Osteoblast (primary cell): ENCODE measurements around the gene TIGD2. TPM values are rescaled to one million over a fixed set of nuclear protein-coding genes. Genes with fewer than 3 reads are reported as not detected.
"Not testable (repeated sequence)": the region's sequence is repeated elsewhere in the genome, so short reads cannot be mapped to it uniquely, and the experiment has no call there.

ENCODE experiments used
- DNase-seq: peaks from one replicate; pipeline ENCODE4 v3.0.0; 2011; ENCODE audit warnings: low spot score, mixed read lengths; ENCODE audit not compliant: insufficient read length; ENCODE audit errors: missing footprints
- H2AFZ ChIP-seq: 2 replicates; pipeline ENCODE4 v1.6.0; 2011; ENCODE audit warnings: mild to moderate bottlenecking, low read length
- H3K27ac ChIP-seq: 2 replicates; pipeline ENCODE4 v1.5.1; 2011; ENCODE audit warnings: mild to moderate bottlenecking, low read depth, low read length, moderate library complexity
- H3K27me3 ChIP-seq: 2 replicates; pipeline ENCODE4 v1.6.0; 2012; ENCODE audit warnings: mild to moderate bottlenecking, control low read depth, inconsistent platforms, low read length, moderate library complexity; ENCODE audit not compliant: insufficient read depth
- H3K36me3 ChIP-seq: 2 replicates; pipeline ENCODE4 v1.5.1; 2011; ENCODE audit warnings: mild to moderate bottlenecking, low read length, control low read depth, moderate library complexity; ENCODE audit not compliant: insufficient read depth
- H3K4me1 ChIP-seq: 2 replicates; pipeline ENCODE4 v1.5.1; 2011; ENCODE audit warnings: mild to moderate bottlenecking, low read length, control low read depth, moderate library complexity; ENCODE audit not compliant: insufficient read depth
- H3K4me2 ChIP-seq: 2 replicates; pipeline ENCODE4 v1.6.0; 2011; ENCODE audit warnings: mild to moderate bottlenecking, low read length; ENCODE audit not compliant: insufficient read depth
- H3K4me3 ChIP-seq: fragments of 200-600 bp; sonication (generic); 3 replicates; pipeline ENCODE4 v1.5.1; 2012; ENCODE audit warnings: mild to moderate bottlenecking, low read length, inconsistent platforms; ENCODE audit not compliant: insufficient read depth
- H3K79me2 ChIP-seq: 2 replicates; pipeline ENCODE4 v1.6.0; 2012; ENCODE audit warnings: mild to moderate bottlenecking, low read length, control low read depth, inconsistent platforms; ENCODE audit not compliant: insufficient read depth
- H3K9me3 ChIP-seq: 2 replicates; pipeline ENCODE4 v1.5.1; 2011; ENCODE audit warnings: low read depth, low read length, control low read depth
- H4K20me1 ChIP-seq: 2 replicates; pipeline ENCODE4 v1.6.0; 2012; ENCODE audit warnings: mild to moderate bottlenecking, low read length, control low read depth; ENCODE audit not compliant: insufficient read depth
- CTCF ChIP-seq: IDR thresholded peaks from 2 replicates; pipeline ENCODE4 v1.5.1; 2011; ENCODE audit warnings: mild to moderate bottlenecking, low read depth, low read length, moderate library complexity; ENCODE audit errors: extremely low read depth
- total RNA-seq: library from RNA; depleted of rRNA; stranded (reverse); fragments of >200 nt; gene quantifications from 2 replicates; pipeline ENCODE4 v1.2.3, GENCODE V29; 2012

Gene TIGD2
- total RNA-seq, 1 donor = 18.1 TPM

- TF ChIP-seq CTCF = no peak
- Histone ChIP-seq H3K9me3 (peaks cover 2% of the 10 kb centered on the region), H3K79me2 (no peaks in the 10 kb centered on the region), H3K27me3 (peaks cover 3% of the 10 kb centered on the region), H3K4me2 (no peak overlapping the region), H3K4me1 (no peaks in the 10 kb centered on the region), H2AFZ (no peak overlapping the region), H3K36me3 (no peaks in the 10 kb centered on the region), H3K27ac (no peak overlapping the region), H3K4me3 (no peak overlapping the region), H4K20me1 (no peaks in the 10 kb centered on the region)
- DNase-seq = no peak
These were observed 31.6 kb downstream of the TIGD2 start for GRCh38 chr4:89142691-89143669.

GRCh38 chr4:89144652-89145051 is 33.3 kb downstream of the TIGD2 start:
- not testable (repeated sequence) for H3K36me3 ChIP-seq, DNase-seq, H3K4me2 ChIP-seq, H3K4me3 ChIP-seq, H3K79me2 ChIP-seq, H3K4me1 ChIP-seq, H4K20me1 ChIP-seq, H3K27ac ChIP-seq, H2AFZ ChIP-seq, H3K9me3 ChIP-seq, H3K27me3 ChIP-seq

GRCh38 chr4:89146196-89146595 is 34.9 kb downstream of the TIGD2 start:
- Histone ChIP-seq H3K4me2 (no peak overlapping the region), H4K20me1 (no peaks in the 10 kb centered on the region), H3K36me3 (no peaks in the 10 kb centered on the region), H2AFZ (no peak overlapping the region), H3K27ac (no peak overlapping the region), H3K9me3 (peaks cover 2% of the 10 kb centered on the region), H3K4me1 (no peaks in the 10 kb centered on the region), H3K27me3 (peaks cover 3% of the 10 kb centered on the region), H3K4me3 (no peak overlapping the region), H3K79me2 (no peaks in the 10 kb centered on the region)
- no peak for TF ChIP-seq CTCF
- DNase-seq = no peak

- H3K9me3 ChIP-seq = no peaks in the 10 kb centered on the region
- H3K4me2 ChIP-seq = no peak overlapping the region
- no peak overlapping the region for H2AFZ ChIP-seq
- DNase-seq = no peak
- no peaks in the 10 kb centered on the region for H3K4me1 ChIP-seq
- no peak for TF ChIP-seq CTCF
- no peaks in the 10 kb centered on the region for H3K36me3 ChIP-seq
- no peak overlapping the region for H3K4me3 ChIP-seq
- H3K79me2 ChIP-seq = no peaks in the 10 kb centered on the region
- H3K27me3 ChIP-seq = peaks cover 3% of the 10 kb centered on the region
- H3K27ac ChIP-seq = no peak overlapping the region
- no peaks in the 10 kb centered on the region for H4K20me1 ChIP-seq
These were observed 41.6 kb downstream of the TIGD2 start for GRCh38 chr4:89152972-89153371.
